HG03097 (cell line): ENCODE results near the gene KCNA5.

Experiments used
- ATAC-seq: cut with Tn5 transposase; IDR thresholded peaks from one replicate; pipeline ENCODE4 v1.9.1; 2021; ENCODE audit not compliant: unreplicated experiment, low FRiP score

The KCNA5 gene

GRCh38 chr12:5059358-5059757, 15.7 kb downstream of the KCNA5 start:
- no peak for ATAC-seq

GRCh38 chr12:5060958-5061357, 17.3 kb downstream of the KCNA5 start:
- ATAC-seq, result no peak

GRCh38 chr12:5063149-5063548, 19.5 kb downstream of the KCNA5 start:
- ATAC-seq, result no peak

- ATAC-seq, result no peak
Measured at GRCh38 chr12:5064913-5065490, 21.3 kb downstream of the KCNA5 start.

- ATAC-seq, result no peak
Measured at GRCh38 chr12:5066251-5066650, 22.6 kb downstream of the KCNA5 start.

GRCh38 chr12:5068126-5068525, 24.4 kb downstream of the KCNA5 start:
- no peak for ATAC-seq

- ATAC-seq, result no peak
Measured at GRCh38 chr12:5068619-5069018, 24.9 kb downstream of the KCNA5 start.

- no peak for ATAC-seq
Measured at GRCh38 chr12:5070090-5070489, 26.4 kb downstream of the KCNA5 start.

- ATAC-seq, result no peak
Measured at GRCh38 chr12:5071496-5071895, 27.8 kb downstream of the KCNA5 start.

- no peak for ATAC-seq
Measured at GRCh38 chr12:5072311-5072710, 28.6 kb downstream of the KCNA5 start.

GRCh38 chr12:5073054-5073453, 29.4 kb downstream of the KCNA5 start:
- ATAC-seq, result no peak

- ATAC-seq, result no peak
Measured at GRCh38 chr12:5073853-5074252, 30.2 kb downstream of the KCNA5 start.

GRCh38 chr12:5076761-5077160, 33.1 kb downstream of the KCNA5 start:
- ATAC-seq, result no peak

- ATAC-seq, result no peak
Measured at GRCh38 chr12:5078423-5078822, 34.7 kb downstream of the KCNA5 start.

GRCh38 chr12:5081016-5081415, 37.3 kb downstream of the KCNA5 start:
- no peak for ATAC-seq

- no peak for ATAC-seq
Measured at GRCh38 chr12:5083955-5084849, 40.5 kb downstream of the KCNA5 start.

GRCh38 chr12:5085896-5086295, 42.2 kb downstream of the KCNA5 start:
- no peak for ATAC-seq

GRCh38 chr12:5087831-5088554, 44.3 kb downstream of the KCNA5 start:
- ATAC-seq, result no peak

- ATAC-seq, result no peak
Measured at GRCh38 chr12:5088586-5089264, 45.0 kb downstream of the KCNA5 start.

- no peak for ATAC-seq
Measured at GRCh38 chr12:5094551-5094950, 50.9 kb downstream of the KCNA5 start.

- no peak for ATAC-seq
Measured at GRCh38 chr12:5094986-5095385, 51.3 kb downstream of the KCNA5 start.
